Upper lobe of right lung (tissue), 1 donor: ENCODE data around the gene SLC1A7. TPM values are rescaled to one million over a fixed set of nuclear protein-coding genes. Genes with fewer than 3 reads are reported as not detected.
A peak's percentile ranks its signal among the peaks of the same experiment; 100 is the strongest.

ENCODE experiments used
- ATAC-seq: fragments of 200-7000 bp; cut with Tn5 transposase; one replicate; pipeline ENCODE4 v1.9.1; 2020; ENCODE audit warnings: mild to moderate bottlenecking, moderate library complexity
- DNase-seq: peaks from one replicate; pipeline ENCODE4 v3.0.0-alpha.2; 2020
- H3K27ac ChIP-seq: fragments of 200-600 bp; one replicate; pipeline ENCODE4 v1.8.0; 2022
- H3K27me3 ChIP-seq: fragments of 200-600 bp; one replicate; pipeline ENCODE4 v1.8.0; 2022; ENCODE audit warnings: mild to moderate bottlenecking
- H3K36me3 ChIP-seq: fragments of 200-600 bp; one replicate; pipeline ENCODE4 v1.8.0; 2022
- H3K4me1 ChIP-seq: fragments of 200-600 bp; one replicate; pipeline ENCODE4 v1.8.0; 2022
- H3K4me3 ChIP-seq: fragments of 200-600 bp; one replicate; pipeline ENCODE4 v1.8.0; 2022; ENCODE audit warnings: mild to moderate bottlenecking
- H3K9me3 ChIP-seq: fragments of 200-600 bp; one replicate; pipeline ENCODE4 v1.8.0; 2022
- intact Hi-C: fragments of 100-400 bp; cut with DNase I; formaldehyde crosslinking; loops from one replicate; pipeline ENCODE4 v1.11.0; 2022
- total RNA-seq: library from RNA; stranded (reverse); fragmentation: NEBNext Ultra II Directional; extraction: Animal tissue kit (Norgen Biotek cat#: 25700); gene quantifications from one replicate; pipeline ENCODE4 v1.2.1, GENCODE V29; 2021
- TF ChIP-seq, protein P1 (sequence below): fragments of 200-600 bp; IDR thresholded peaks from one replicate; pipeline ENCODE4 v1.8.0; 2022; ENCODE audit warnings: antibody characterized with exemption
- donor health status: DM: no; HTN: yes; CAD: no; lungs with severe emphysema.

Gene SLC1A7
- total RNA-seq, 1 donor from 2014 or later: 0.26 TPM

- peak; percentile 28 for ATAC-seq
- no peak overlapping the region for H3K27ac ChIP-seq
- intact Hi-C loops: no loop called here
Observed at GRCh38 chr1:53066891-53067738, 75.3 kb downstream of the SLC1A7 start.

DNA sequence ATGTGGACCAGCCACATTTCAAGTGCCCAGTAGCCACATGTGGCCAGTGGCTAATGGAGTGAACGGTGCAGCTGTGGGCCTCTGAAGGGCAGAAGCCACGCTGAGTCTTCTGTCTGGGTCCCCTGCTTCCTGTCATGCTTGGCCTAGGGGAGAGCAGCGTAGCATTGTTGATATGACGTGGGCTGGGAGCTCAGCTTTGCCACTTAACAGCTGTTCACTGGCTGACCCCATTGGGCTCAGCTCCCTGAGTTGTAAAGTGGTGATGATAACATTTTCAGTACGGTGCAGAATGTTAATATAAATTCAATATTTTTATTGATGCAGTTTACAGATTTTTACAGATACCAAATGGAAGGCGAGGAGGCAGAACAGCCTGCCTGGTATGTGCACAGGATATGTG lies 76.0 kb downstream of the SLC1A7 start:
- no peak for DNase-seq
- Histone ChIP-seq H3K9me3 (no peaks in the 10 kb centered on the region), H3K27me3 (peaks cover 14% of the 10 kb centered on the region), H3K36me3 (no peaks in the 10 kb centered on the region), H3K4me1 (peaks cover 20% of the 10 kb centered on the region), H3K27ac (no peak overlapping the region), H3K4me3 (no peak overlapping the region)
- no peak for ATAC-seq
- TF ChIP-seq, protein P1, sequence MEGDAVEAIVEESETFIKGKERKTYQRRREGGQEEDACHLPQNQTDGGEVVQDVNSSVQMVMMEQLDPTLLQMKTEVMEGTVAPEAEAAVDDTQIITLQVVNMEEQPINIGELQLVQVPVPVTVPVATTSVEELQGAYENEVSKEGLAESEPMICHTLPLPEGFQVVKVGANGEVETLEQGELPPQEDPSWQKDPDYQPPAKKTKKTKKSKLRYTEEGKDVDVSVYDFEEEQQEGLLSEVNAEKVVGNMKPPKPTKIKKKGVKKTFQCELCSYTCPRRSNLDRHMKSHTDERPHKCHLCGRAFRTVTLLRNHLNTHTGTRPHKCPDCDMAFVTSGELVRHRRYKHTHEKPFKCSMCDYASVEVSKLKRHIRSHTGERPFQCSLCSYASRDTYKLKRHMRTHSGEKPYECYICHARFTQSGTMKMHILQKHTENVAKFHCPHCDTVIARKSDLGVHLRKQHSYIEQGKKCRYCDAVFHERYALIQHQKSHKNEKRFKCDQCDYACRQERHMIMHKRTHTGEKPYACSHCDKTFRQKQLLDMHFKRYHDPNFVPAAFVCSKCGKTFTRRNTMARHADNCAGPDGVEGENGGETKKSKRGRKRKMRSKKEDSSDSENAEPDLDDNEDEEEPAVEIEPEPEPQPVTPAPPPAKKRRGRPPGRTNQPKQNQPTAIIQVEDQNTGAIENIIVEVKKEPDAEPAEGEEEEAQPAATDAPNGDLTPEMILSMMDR: no peak
- intact Hi-C loops: no loop called here

More at GRCh38 chr1:53066891-53067738, 75.3 kb downstream of the SLC1A7 start:
- H3K27me3 ChIP-seq: peaks cover 14% of the 10 kb centered on the region
- TF ChIP-seq, protein P1: no peak
- no peaks in the 10 kb centered on the region for H3K36me3 ChIP-seq
- H3K4me1 ChIP-seq: peaks cover 14% of the 10 kb centered on the region
- H3K9me3 ChIP-seq: no peaks in the 10 kb centered on the region
- no peak for DNase-seq
- H3K4me3 ChIP-seq: no peak overlapping the region

DNA sequence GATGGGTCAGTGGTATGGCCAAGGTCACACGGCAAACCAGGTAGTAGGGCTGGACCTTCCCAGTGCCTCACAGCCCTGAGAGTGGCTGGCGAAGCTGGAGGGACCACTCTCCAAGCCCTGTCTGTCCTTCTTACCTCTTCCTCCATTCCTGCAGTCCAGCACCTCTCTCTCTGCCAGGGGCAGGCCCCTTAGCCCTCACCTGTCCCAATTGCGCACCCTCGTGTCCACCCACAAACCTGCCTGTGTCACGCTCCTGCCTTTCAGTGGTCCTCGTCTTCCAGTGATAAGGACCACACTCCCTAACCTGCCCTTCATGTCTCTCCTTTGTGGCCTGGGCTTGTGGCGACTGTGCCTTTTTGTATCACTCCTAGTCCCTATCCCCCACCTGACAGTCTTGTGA lies 77.0 kb downstream of the SLC1A7 start:
- TF ChIP-seq, protein P1: no peak
- H3K27me3 ChIP-seq: peaks cover 14% of the 10 kb centered on the region
- intact Hi-C loops: no loop called here
- H3K36me3 ChIP-seq: no peaks in the 10 kb centered on the region
- no peak for ATAC-seq
- no peaks in the 10 kb centered on the region for H3K9me3 ChIP-seq
- no peak overlapping the region for H3K4me3 ChIP-seq
- H3K27ac ChIP-seq: no peak overlapping the region
- H3K4me1 ChIP-seq: peaks cover 27% of the 10 kb centered on the region
- no peak for DNase-seq

DNA sequence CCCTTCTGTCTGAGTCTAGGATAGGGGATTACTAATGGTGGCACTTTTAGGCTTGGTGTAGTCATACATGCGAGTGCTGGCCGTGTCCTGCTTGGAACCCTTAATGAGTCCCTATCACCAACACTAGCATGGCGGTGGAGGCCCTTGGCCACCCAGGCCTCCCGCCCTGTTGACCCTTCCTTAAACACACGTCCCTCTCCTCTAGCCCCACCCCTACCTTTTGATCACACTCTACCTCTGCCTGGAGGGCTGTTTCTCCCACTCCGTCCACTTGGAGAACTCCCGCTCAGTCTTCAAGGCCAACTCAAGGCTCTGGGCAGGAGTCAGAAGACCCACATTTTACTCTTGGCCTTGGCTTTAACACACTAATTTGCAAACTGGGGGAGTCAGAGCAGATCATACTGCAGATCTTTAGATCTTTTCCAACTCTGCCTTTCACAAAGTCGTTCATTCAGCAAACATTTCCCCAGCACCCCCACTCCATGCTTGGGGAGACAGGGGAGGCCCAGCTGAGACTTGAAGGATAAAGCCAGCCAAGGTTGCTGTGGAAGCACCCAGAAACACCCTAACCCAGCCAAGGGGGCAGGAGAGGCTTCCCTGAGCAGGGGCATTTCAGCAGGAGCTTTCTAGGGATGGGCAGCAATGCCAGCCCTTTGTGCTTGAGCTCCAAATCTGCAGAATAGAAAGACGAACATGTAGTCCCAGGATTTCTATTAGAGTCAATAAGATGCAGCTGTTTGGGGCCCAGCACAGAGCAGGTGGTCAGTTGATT lies 78.5 kb downstream of the SLC1A7 start:
- H3K36me3 ChIP-seq: no peaks in the 10 kb centered on the region
- ATAC-seq (no peak), DNase-seq (no peak)
- no peak overlapping the region for H3K27ac ChIP-seq
- peaks cover 14% of the 10 kb centered on the region for H3K27me3 ChIP-seq
- intact Hi-C loops: no loop called here
- TF ChIP-seq, protein P1: no peak
- H3K4me1 ChIP-seq: peaks cover 29% of the 10 kb centered on the region
- no peaks in the 10 kb centered on the region for H3K9me3 ChIP-seq
- peak overlapping the region; percentile 57 for H3K4me3 ChIP-seq

DNA sequence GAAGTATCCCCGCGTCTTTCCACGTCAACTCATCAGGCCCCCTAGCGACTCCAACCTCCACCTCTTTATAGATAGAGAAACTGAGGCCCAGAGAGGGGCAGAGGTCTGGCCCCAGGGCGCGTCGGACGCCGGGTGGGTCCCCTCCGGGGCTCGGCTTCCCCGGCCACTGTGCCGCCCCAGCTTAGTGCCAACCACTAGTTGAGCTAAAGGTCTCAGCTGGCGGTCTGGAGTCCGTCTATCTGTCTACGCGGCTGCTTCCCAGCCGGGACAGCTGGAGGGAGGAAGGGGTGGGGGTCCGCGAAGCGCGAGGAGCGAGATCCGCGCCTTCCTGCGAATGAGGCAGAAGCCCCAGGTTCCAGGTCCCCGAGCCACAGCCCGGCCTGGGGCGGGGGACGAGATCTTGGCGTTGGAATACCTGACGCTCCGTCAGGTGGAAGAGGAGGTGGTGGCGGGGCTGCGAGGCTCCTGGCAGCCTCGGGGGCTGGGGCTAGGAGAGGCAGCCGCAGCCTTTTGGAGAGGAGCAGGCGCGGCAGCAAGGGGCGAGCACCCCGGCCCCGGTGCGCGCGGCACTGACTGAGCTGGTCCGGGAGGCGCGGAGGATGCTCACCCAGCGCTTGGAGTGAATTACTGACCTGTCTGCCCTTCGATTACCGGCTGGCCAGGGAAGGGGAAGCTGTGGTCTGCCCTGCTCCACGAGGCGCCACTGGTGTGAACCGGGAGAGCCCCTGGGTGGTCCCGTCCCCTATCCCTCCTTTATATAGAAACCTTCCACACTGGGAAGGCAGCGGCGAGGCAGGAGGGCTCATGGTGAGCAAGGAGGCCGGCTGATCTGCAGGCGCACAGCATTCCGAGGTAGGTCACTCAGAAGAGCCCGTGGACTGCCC lies 79.5 kb downstream of the SLC1A7 start:
- intact Hi-C loops: no loop called here
- peak; percentile 59 for DNase-seq
- Histone ChIP-seq H3K4me1 (peaks cover 29% of the 10 kb centered on the region), H3K27me3 (peaks cover 14% of the 10 kb centered on the region), H3K27ac (peak overlapping the region; percentile 42), H3K36me3 (no peaks in the 10 kb centered on the region), H3K4me3 (peak overlapping the region; percentile 57), H3K9me3 (no peaks in the 10 kb centered on the region)
- TF ChIP-seq, protein P1: no peak
- ATAC-seq: peak; percentile 7
